Ishikawa (cell line): ENCODE results near the gene PPP1CC.

Experiments used
- EP300 ChIP-seq: IDR thresholded peaks from 2 replicates; pipeline ENCODE4 v1.6.1; 2012; ENCODE audit warnings: borderline replicate concordance
- TCF12 ChIP-seq: IDR thresholded peaks from 2 replicates; pipeline ENCODE4 v1.6.1; 2012; ENCODE audit warnings: low read depth
- YY1 ChIP-seq: IDR thresholded peaks from 2 replicates; pipeline ENCODE4 v1.6.1; 2012; ENCODE audit warnings: low read depth

DNA sequence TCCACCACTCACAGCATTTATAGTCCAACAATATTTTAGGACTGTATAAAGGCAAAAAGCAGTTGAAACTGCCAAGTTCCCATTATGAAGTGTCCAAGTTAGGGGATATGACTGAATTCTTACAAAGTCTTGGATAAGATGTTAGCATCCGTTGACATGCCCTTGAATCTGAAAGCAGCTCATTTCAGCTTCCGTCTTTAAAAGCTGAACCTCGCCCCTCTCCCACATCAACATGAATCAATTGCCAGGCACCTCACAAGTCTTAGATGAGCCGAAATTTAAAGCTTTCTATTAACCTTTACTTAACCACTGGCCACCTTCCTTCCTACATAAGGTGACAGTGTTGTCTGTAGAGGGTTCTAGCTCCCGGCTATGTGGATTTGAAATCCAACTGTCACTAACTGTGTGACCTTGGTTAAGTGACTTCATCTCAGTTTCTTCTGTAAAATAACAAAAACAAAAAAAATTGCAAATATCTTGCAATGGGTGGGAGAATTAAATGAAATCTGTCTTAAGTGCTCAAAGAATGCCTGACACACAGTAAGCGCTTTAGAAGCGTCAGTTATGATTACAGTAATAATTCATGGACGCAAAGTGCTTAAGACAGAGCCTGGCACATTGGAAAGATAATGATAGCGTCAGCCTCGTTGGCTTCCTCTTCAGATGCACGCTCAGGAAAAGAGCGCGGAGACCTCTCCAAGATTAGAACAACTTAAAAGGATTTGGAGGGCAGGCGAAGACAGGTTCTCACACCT, 1.2 kb downstream of the PPP1CC start:
- TF ChIP-seq TCF12 (no peak), YY1 (no peak), EP300 (no peak)
